HG03159 (cell line): ENCODE data around the gene RASA1.

ENCODE experiments used
- ATAC-seq: cut with Tn5 transposase; IDR thresholded peaks from one replicate; pipeline ENCODE4 v1.9.1; 2021; ENCODE audit warnings: mild to moderate bottlenecking, moderate library complexity; ENCODE audit not compliant: unreplicated experiment

The RASA1 gene

GRCh38 chr5:87359106-87359505 lies 91.4 kb downstream of the RASA1 start:
- no peak for ATAC-seq

GRCh38 chr5:87360132-87360531 lies 92.4 kb downstream of the RASA1 start:
- no peak for ATAC-seq

GRCh38 chr5:87361031-87361445 lies 93.4 kb downstream of the RASA1 start:
- ATAC-seq, result no peak

- no peak for ATAC-seq
These were observed 94.0 kb downstream of the RASA1 start for GRCh38 chr5:87361536-87362213.

GRCh38 chr5:87367243-87367642 lies 99.6 kb downstream of the RASA1 start:
- ATAC-seq, result no peak

- no peak for ATAC-seq
These were observed 100.9 kb downstream of the RASA1 start for GRCh38 chr5:87368601-87369000.

- ATAC-seq, result no peak
These were observed 101.7 kb downstream of the RASA1 start for GRCh38 chr5:87369431-87369830.

- ATAC-seq, result no peak
These were observed 105.0 kb downstream of the RASA1 start for GRCh38 chr5:87372705-87373104.

GRCh38 chr5:87382224-87382623 lies 114.5 kb downstream of the RASA1 start:
- no peak for ATAC-seq

- no peak for ATAC-seq
These were observed 115.5 kb downstream of the RASA1 start for GRCh38 chr5:87383216-87383615.

- ATAC-seq, result no peak
These were observed 118.1 kb downstream of the RASA1 start for GRCh38 chr5:87385802-87386201.

GRCh38 chr5:87388129-87388528 lies 120.4 kb downstream of the RASA1 start:
- no peak for ATAC-seq

GRCh38 chr5:87389296-87390034 lies 121.8 kb downstream of the RASA1 start:
- no peak for ATAC-seq

- ATAC-seq, result no peak
These were observed 122.4 kb downstream of the RASA1 start for GRCh38 chr5:87390075-87390474.

- no peak for ATAC-seq
These were observed 123.0 kb downstream of the RASA1 start for GRCh38 chr5:87390576-87391199.

- ATAC-seq, result no peak
These were observed 124.5 kb downstream of the RASA1 start for GRCh38 chr5:87392170-87392569.

- no peak for ATAC-seq
These were observed 125.1 kb downstream of the RASA1 start for GRCh38 chr5:87392801-87393200.

GRCh38 chr5:87393331-87393730 lies 125.6 kb downstream of the RASA1 start:
- no peak for ATAC-seq

- ATAC-seq, result no peak
These were observed 126.9 kb downstream of the RASA1 start for GRCh38 chr5:87394411-87395165.

- no peak for ATAC-seq
These were observed 131.4 kb downstream of the RASA1 start for GRCh38 chr5:87398981-87399614.

GRCh38 chr5:87399720-87400119 lies 132.0 kb downstream of the RASA1 start:
- ATAC-seq, result no peak
